Central memory CD8-positive, alpha-beta T cell (primary cell): ENCODE data around the gene CHST11.

Experiments
- ATAC-seq: fragments of 150-1000 bp; cut with Tn5 transposase; replicated peaks from 2 replicates; pipeline ENCODE4 v1.10.0; 2022; ENCODE audit warnings: mild to moderate bottlenecking, moderate FRiP score, moderate number of reproducible peaks; ENCODE audit not compliant: poor library complexity, severe bottlenecking; ENCODE audit errors: extremely low read depth
- DNase-seq, 2 donors: peaks; one replicate each; pipeline ENCODE4 v3.0.0; 2021; ENCODE audit warnings: low spot score in 2 of 2
- H3K27ac Mint-ChIP-seq: one replicate; pipeline ENCODE4 v1.8.0; 2022; ENCODE audit warnings: low read depth, mild to moderate bottlenecking, moderate library complexity, mixed read lengths
- H3K27me3 Mint-ChIP-seq: one replicate; pipeline ENCODE4 v1.8.0; 2022; ENCODE audit warnings: mixed read lengths
- H3K36me3 Mint-ChIP-seq: one replicate; pipeline ENCODE4 v1.8.0; 2022; ENCODE audit warnings: mild to moderate bottlenecking, moderate library complexity, mixed read lengths; ENCODE audit not compliant: insufficient read depth
- H3K4me1 Mint-ChIP-seq: one replicate; pipeline ENCODE4 v1.8.0; 2022; ENCODE audit warnings: mixed read lengths
- H3K4me3 Mint-ChIP-seq: one replicate; pipeline ENCODE4 v1.8.0; 2022; ENCODE audit warnings: mild to moderate bottlenecking, moderate library complexity, mixed read lengths
- H3K9me3 Mint-ChIP-seq: one replicate; pipeline ENCODE4 v1.8.0; 2022; ENCODE audit warnings: mixed read lengths

Gene CHST11

DNA sequence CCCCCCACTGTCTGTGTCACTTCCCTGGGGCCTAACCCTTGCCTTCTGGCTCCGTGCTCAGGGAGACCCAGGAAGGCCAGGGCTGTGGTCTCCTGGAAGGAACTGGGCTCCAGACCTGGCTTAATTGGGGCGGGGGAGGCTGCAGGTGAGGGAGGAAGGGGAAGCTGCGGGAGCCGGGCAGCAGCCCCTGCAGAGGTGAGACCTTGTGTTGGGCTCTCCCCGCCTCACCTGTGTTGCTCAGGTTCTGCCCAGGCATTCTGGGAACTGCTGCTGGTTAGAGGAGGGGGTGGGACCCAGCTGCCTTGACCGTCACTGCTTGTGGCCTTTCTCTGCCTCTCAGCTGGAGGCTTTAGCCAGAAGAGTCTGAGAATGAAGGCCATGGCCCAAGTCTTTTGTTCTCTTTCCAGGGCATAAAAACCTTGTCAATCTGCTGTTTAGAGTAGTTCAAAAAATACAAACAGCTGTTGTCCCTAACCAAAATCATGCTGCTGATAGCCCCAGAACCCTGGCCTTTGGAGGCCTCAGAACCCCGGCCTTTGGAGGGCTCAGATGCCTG is 247.6 kb downstream of the CHST11 start:
- no peak for ATAC-seq
- Mint-ChIP-seq H3K27me3 (no peaks in the 10 kb centered on the region), H3K4me1 (peaks cover 68% of the 10 kb centered on the region)

DNA sequence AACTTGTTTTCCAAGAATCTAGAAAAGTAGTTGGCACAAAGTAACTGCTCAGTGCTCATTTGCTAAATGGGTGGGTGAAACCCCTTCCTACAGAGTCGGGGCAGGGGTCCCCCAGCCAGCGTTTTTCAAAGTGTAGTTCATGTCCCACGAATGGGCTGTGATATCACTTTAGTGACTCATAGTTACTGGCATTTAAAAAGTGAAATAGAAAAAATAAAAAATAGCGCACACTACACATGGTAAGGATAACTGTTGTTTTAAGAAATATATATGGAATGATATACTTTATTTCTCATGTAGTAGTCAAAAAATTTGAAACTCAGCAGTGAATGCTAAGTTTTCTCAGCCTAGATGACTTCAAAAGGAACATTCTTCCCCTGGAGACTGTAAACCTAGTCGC is 250.4 kb downstream of the CHST11 start:
- H3K27ac Mint-ChIP-seq: peak overlapping the region; percentile 44
- ATAC-seq: no peak
- no peaks in the 10 kb centered on the region for H3K9me3 Mint-ChIP-seq
- no peak overlapping the region for H3K4me3 Mint-ChIP-seq
- no peak for DNase-seq
- no peaks in the 10 kb centered on the region for H3K27me3 Mint-ChIP-seq
- peaks cover 76% of the 10 kb centered on the region for H3K4me1 Mint-ChIP-seq
- peaks cover 16% of the 10 kb centered on the region for H3K36me3 Mint-ChIP-seq

More for the DNA sequence above, 247.6 kb downstream of the CHST11 start:
- H3K36me3 Mint-ChIP-seq: peaks cover 20% of the 10 kb centered on the region
- H3K27ac Mint-ChIP-seq: no peak overlapping the region
- DNase-seq: no peak
- H3K4me3 Mint-ChIP-seq: no peak overlapping the region
- no peaks in the 10 kb centered on the region for H3K9me3 Mint-ChIP-seq

DNA sequence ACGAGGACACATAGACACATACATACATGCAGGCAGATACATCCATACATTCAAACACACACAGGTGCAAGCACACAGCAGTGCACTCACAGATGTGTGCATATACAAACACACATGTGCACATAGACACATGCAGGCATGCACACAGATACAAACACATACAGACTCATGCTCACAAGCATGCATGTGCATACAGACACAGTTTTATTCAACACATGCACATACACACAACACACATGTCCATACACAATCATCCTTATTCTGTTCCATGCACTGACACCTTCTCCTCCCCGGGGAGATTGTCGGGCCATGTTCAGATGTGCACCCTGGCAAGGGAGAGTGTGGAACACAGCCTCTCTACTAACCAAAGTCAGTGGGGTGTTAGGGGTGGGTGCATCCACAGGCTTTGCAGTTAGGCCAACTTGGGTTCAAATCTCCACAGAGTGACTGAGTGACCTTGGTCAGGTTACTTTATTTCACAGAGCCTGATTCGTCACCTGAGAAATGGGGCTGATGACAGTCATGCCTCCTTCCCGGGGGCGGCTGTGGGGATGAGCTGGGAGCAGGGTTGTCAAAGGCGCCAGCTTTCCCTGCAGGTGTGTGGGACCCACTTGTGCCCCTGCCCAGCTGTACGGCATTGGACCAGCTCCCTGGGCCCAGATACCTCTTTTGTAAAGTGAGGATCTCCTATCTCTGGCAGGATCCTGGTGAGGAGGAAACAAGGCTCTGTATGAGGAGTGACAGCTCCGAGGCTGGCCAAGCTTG is 251.2 kb downstream of the CHST11 start:
- Mint-ChIP-seq H3K9me3 (no peaks in the 10 kb centered on the region), H3K36me3 (peaks cover 17% of the 10 kb centered on the region), H3K27ac (peak overlapping the region; percentile 14), H3K27me3 (no peaks in the 10 kb centered on the region), H3K4me3 (no peak overlapping the region), H3K4me1 (peaks cover 76% of the 10 kb centered on the region)
- DNase-seq (no peak), ATAC-seq (no peak)

DNA sequence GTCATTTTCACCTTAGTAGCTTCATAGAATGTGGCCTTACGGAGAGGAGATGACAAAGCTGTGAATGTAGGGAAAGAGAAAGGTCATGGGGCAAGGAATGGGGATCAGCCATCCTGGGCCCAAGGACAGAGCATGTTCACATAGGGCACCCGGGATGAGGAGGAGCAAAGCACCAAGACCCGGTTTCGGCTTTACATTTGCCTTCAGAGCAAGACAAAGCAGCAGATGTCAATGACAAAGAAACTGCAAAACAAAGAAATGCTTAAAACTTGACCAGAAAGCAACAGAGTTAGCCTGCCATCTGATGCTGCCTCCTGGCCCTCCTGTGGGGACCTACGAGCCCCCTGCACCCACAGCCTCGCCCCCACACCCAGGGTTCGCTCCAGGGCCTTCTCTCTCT is 252.1 kb downstream of the CHST11 start:
- Mint-ChIP-seq H3K4me1 (peaks cover 76% of the 10 kb centered on the region), H3K27ac (peak overlapping the region; percentile 14), H3K27me3 (no peaks in the 10 kb centered on the region), H3K36me3 (peaks cover 12% of the 10 kb centered on the region), H3K4me3 (no peak overlapping the region), H3K9me3 (no peaks in the 10 kb centered on the region)
- DNase-seq (no peak), ATAC-seq (no peak)

DNA sequence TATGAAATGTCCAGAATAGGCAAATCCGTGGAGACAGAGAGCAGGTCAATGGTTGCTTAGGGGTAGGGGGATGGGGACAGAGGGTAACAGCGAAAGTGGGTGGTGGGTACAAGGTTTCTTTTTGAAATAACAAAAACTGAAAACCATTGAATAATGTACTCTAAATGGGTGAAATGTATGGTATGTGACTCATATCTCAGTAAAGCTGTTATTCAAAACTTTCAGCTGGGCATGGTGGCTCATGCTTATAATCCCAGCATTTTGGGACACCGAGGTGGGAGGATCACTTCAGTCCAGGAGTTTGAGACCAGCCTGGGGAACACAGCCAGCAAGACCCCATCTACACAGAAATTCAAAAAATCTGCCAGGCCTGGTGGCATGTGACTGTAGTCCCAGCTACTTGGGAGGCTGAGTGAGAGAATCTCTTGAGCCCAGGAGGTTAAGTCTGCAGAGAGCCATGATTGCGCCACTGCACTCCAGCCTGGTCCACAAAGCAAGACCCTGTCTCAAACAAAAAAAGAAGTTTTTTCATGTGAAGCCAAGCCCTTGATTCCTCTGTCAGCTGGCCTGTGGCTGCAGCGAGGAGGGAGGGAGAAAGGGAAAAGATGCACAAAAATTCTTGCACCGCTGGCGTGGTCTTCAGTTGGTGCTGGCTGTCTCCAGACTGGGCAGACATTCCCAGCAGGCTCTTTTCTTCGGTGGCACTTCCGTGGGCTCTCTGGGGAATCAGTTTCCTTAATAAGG is 253.1 kb downstream of the CHST11 start:
- Mint-ChIP-seq H3K36me3 (peaks cover 12% of the 10 kb centered on the region), H3K27me3 (no peaks in the 10 kb centered on the region), H3K4me3 (no peak overlapping the region), H3K9me3 (no peaks in the 10 kb centered on the region), H3K4me1 (peaks cover 80% of the 10 kb centered on the region), H3K27ac (peak overlapping the region; percentile 40)
- DNase-seq (no peak), ATAC-seq (no peak)

DNA sequence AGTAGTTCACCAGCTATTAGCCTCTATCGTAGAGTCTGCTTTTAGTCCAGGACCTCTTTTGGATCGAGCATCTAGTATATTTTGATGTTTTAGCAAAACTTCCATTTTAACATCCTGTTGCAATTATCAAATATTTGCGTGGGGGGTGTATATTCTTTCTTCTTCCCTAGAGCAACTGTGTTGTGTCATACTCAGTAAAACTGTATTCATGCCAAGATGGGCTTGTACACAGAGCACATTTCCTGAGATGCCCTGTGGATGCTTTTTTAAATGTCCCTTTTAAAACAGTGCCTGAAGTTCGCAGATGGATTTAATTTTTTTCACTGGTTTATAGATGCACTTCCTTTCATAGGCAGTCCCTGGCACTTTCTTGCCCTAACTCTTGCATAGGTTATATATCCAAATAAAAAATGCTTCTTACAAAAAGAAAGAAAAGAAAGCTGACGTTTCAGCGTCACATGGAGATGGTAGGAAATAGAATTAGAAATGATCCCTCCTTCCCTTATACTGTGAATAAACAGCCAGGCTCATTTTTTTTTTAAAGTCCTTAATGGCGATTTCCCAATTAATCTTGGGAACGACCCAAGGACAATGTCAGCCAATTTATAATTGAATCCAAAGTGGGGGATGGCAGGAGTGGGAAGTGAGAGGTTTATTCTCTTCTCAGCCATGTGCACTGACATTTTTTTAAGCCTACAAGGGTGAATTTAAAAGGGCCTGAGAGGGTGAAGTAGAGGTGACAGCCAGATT is 254.4 kb downstream of the CHST11 start:
- Mint-ChIP-seq H3K36me3 (peaks cover 11% of the 10 kb centered on the region), H3K4me3 (no peak overlapping the region), H3K9me3 (no peaks in the 10 kb centered on the region), H3K27me3 (no peaks in the 10 kb centered on the region), H3K4me1 (peaks cover 79% of the 10 kb centered on the region), H3K27ac (peak overlapping the region; percentile 40)
- ATAC-seq (no peak), DNase-seq (no peak)

DNA sequence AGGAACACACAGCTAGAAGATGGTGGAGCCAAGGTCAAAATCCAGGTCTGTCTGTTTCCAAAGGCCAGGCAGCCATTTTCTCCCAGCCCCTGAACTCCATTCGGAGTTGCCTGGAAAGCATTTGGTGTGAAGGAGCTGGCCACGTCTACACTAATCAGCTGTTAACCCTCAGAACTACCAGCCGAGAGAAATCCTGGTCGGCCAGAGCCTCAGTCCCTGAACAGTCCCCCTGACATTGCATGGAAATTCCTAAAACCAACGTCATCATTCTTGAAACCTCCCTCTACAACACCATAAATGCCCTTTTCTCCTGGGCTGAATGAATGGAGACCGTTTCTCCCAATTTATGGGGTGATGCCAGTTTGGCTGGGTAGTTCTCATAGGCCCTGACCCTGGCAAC is 255.7 kb downstream of the CHST11 start:
- Mint-ChIP-seq H3K27ac (no peak overlapping the region), H3K4me3 (no peak overlapping the region), H3K4me1 (peaks cover 75% of the 10 kb centered on the region), H3K36me3 (peaks cover 16% of the 10 kb centered on the region), H3K9me3 (no peaks in the 10 kb centered on the region), H3K27me3 (no peaks in the 10 kb centered on the region)
- DNase-seq: no peak
- ATAC-seq: no peak

DNA sequence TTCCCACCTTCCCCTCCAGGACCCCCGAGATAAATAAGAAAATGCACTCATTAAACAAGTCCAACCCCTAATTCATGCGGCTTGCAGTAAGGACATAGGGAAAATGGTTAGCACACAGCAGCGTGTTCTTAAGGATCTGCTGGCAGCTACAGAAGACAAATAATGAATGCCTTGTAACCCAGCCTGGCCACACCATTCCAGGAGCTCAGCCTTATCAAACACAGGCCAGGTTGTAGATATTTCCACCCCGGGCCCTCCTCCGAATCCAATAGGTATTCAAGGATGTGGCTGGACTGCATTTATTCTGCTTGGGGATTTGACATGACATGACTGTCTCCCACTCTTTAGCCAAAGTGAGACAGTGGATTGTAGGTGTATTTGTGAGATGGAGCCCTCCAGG is 256.2 kb downstream of the CHST11 start:
- Mint-ChIP-seq H3K4me3 (no peak overlapping the region), H3K27me3 (no peaks in the 10 kb centered on the region), H3K36me3 (peaks cover 16% of the 10 kb centered on the region), H3K9me3 (no peaks in the 10 kb centered on the region), H3K27ac (no peak overlapping the region), H3K4me1 (peaks cover 70% of the 10 kb centered on the region)
- DNase-seq (no peak), ATAC-seq (no peak)

DNA sequence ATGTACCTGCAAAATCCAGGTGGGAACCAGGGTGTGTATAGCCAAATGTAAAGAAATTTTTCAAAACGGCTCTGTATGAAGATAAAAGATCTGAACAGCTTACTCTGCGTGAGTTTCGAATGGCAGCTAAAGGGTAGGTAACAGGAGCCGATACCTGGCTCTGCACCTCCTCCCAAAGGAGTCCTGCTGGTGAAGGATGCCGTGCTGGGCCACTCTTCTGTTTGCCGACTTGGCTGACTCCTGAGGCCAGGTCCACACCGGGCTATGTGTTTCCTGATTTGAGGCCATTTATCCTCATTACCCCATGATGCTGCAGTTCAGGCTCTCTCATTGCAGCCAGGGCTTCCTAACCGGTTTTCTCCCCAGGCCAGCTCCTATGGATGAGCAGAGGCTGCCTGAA is 256.7 kb downstream of the CHST11 start:
- H3K4me1 Mint-ChIP-seq: peaks cover 70% of the 10 kb centered on the region
- H3K27ac Mint-ChIP-seq: peak overlapping the region; percentile 56
- H3K9me3 Mint-ChIP-seq: no peaks in the 10 kb centered on the region

DNA sequence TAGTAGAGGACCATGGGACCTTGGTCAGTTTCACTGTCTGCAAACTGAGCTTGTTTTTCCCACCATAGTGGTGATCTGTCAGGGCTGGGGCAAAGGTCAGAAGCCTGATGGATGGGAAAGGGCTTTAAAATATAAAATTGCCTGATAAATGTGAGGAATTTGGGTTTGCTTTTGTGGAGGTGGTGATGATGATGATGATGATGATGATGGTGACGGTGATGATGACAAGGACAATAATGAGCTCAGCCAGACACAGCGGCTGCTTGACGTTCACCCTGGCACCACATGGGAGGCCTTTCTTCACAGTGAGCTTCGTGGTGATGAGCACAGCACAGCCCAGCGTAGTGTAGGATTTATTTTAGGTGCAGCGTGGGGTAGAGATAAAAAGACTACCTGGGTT is 257.6 kb downstream of the CHST11 start:
- Mint-ChIP-seq H3K27ac (peak overlapping the region; percentile 56), H3K4me3 (no peak overlapping the region), H3K27me3 (no peaks in the 10 kb centered on the region), H3K36me3 (peaks cover 12% of the 10 kb centered on the region), H3K4me1 (peaks cover 68% of the 10 kb centered on the region), H3K9me3 (no peaks in the 10 kb centered on the region)
- ATAC-seq (no peak), DNase-seq (no peak)

More for the DNA sequence above, 256.7 kb downstream of the CHST11 start:
- Mint-ChIP-seq H3K36me3 (peaks cover 17% of the 10 kb centered on the region), H3K27me3 (no peaks in the 10 kb centered on the region), H3K4me3 (no peak overlapping the region)
- DNase-seq: no peak
- ATAC-seq: no peak

DNA sequence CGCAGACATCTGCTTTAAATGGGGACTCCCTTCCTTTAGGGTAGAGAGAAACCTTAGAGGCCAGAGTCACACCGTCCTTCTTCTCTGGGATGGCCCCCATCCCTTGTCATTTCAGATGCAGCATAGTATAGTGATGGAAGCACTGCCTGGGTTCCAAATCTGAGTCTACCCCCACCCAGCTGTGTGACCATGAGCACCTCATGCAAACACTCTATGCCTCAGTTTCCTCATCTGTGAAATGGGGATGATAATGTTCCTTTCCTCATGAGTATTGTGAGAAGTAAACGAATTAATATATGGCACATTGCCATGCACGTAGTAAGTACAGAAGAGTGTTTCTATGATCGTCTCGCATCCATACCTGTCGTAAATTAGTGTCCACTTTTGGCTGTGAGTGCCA is 259.4 kb downstream of the CHST11 start:
- H3K27ac Mint-ChIP-seq: no peak overlapping the region
- DNase-seq: no peak
- peaks cover 17% of the 10 kb centered on the region for H3K36me3 Mint-ChIP-seq
- H3K4me3 Mint-ChIP-seq: no peak overlapping the region
- H3K4me1 Mint-ChIP-seq: peaks cover 73% of the 10 kb centered on the region
- no peak for ATAC-seq
- H3K27me3 Mint-ChIP-seq: no peaks in the 10 kb centered on the region
- no peaks in the 10 kb centered on the region for H3K9me3 Mint-ChIP-seq

DNA sequence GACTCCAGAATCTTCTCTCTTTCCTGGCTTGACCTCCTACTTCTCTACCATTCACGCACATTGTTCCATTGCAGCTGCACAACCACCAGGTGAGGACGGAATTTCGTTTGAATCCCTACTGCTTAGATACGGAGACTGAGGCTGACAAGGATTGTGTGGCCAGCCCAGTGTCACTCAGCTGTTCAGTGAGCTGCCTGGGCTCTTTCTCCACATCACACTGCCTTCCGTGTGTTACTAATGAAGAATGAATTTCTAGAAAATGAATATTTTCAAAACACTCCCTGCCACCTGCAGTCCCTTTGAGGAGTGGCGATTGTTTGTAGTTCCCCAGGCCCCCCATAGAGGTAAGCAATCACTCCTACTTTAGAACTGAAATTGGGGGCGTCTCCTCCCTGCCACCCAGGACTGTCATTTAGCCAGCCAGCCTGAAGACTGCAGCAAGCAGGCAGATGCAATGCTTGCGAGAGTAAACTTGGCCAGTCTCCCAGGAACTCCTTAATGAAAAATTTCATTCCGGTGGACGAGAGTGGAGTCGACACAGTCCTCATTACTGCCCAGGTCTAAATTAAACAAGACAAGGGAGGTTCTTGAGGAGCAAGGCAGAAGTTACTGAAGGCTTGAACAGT is 261.7 kb downstream of the CHST11 start:
- peaks cover 19% of the 10 kb centered on the region for H3K36me3 Mint-ChIP-seq
- H3K4me3 Mint-ChIP-seq: no peak overlapping the region
- H3K9me3 Mint-ChIP-seq: no peaks in the 10 kb centered on the region
- H3K4me1 Mint-ChIP-seq: peaks cover 75% of the 10 kb centered on the region
- ATAC-seq (no peak), DNase-seq (no peak)
- peak overlapping the region; percentile 18 for H3K27ac Mint-ChIP-seq
- H3K27me3 Mint-ChIP-seq: no peaks in the 10 kb centered on the region
